HAP-1 (cell line): ENCODE measurements around the gene EPHA3.

Source experiments
- DNase-seq, 2 experiments: peaks; one replicate each; pipeline ENCODE4 v3.0.0-alpha.2; 2016 to 2020; ENCODE audit warnings: low spot score in 2 of 2
- H3K27me3 ChIP-seq: fragments of 250-450 bp; sonication (Bioruptor Pico); 2 replicates; pipeline ENCODE4 v1.5.1; 2020; ENCODE audit warnings: low read depth, mild to moderate bottlenecking, moderate library complexity
- H3K36me3 ChIP-seq: fragments of 250-450 bp; sonication (Bioruptor Pico); replicated peaks from 2 replicates; pipeline ENCODE4 v1.5.1; 2020; ENCODE audit warnings: mild to moderate bottlenecking
- H3K4me1 ChIP-seq: fragments of 250-450 bp; sonication (Bioruptor Pico); 2 replicates; pipeline ENCODE4 v1.5.1; 2020; ENCODE audit warnings: mild to moderate bottlenecking
- H3K4me3 ChIP-seq: fragments of 250-450 bp; sonication (Bioruptor Pico); 2 replicates; pipeline ENCODE4 v1.5.1; 2020; ENCODE audit warnings: mild to moderate bottlenecking, moderate library complexity
- H3K9me3 ChIP-seq: fragments of 250-450 bp; sonication (Bioruptor Pico); 2 replicates; pipeline ENCODE4 v1.5.1; 2020; ENCODE audit warnings: mild to moderate bottlenecking, moderate library complexity
- in situ Hi-C: fragments of 300-500 bp; cut with MboI; formaldehyde crosslinking; loops from 3 replicates; pipeline ENCODE4 v1.14.3; 2020; ENCODE audit warnings: low sequenced_read_pairs, inconsistent platforms, mixed read lengths

Gene EPHA3

DNA sequence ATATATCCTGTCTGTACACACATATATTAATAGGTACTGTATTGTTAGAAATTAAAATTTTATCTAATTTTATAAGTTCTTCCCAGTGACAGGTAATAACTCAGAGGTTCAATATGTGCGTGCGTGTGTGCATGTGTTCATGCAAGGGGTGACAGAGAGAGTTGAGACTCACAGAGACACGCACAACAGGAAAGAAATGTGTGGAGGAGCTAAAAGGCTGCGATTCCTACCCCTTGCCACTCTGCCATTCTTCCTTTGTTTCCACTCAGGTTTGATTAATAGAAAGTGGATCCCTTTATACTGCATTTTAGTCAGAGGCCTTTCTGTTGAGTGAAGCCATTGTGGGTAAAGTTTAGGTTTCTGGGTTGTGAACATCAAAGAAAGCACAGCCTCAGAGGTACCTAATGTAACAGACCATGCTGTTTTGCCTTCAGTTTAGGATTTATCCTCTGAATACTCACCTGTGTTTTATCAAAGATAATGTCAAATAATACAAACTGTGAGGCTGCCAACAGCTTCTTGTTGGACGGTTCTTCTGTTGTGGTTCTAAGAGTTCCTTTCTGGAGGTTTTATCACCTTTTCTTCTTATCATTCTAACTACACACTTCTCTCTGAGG, 182.3 kb downstream of the EPHA3 start:
- H3K27me3 ChIP-seq = no peaks in the 10 kb centered on the region
- in situ Hi-C loops = no loop called here
- no peaks in the 10 kb centered on the region for H3K4me1 ChIP-seq
- H3K9me3 ChIP-seq = no peaks in the 10 kb centered on the region
- no peak overlapping the region for H3K4me3 ChIP-seq
- H3K36me3 ChIP-seq = no peaks in the 10 kb centered on the region
- no peak for DNase-seq

DNA sequence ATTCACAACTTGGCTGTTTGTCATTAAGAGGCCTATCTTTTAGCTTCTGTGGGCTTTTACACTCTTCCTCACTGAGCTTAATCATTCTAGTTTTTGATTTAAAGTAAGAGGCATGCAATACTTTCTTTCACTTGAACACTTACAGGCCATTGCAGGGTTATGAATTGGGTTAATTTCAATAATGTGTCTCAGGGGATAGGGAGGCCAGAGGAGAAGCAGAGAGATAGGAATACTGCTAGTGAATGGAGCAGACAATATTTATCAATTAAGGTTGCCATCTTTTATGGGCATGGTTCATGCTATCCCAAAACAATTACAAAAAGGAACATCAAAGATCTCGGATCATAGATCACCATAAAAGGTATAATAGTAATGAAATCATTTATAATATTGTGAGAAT, 189.8 kb downstream of the EPHA3 start:
- in situ Hi-C loops = no loop called here
- no peaks in the 10 kb centered on the region for H3K27me3 ChIP-seq

DNA sequence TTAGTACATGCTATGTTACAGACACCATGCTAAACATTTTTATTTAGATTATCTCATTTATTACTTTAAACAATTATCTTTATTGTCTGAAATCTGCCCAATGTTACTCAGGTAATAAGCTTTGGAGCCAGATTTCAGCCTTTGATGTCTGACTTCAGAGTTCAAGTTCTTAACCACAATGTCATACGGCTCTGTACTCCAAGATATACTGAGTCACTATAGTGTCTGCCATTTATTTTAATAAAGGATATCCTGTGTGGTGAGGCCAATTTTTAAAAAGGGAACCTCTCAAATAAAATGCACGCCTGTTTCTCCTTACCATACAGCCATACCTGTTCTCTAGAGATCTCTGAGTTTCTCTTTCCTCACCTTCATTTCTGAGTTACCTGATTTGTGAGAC, 193.1 kb downstream of the EPHA3 start:
- Histone ChIP-seq H3K4me3 (no peak overlapping the region), H3K27me3 (no peaks in the 10 kb centered on the region), H3K4me1 (no peaks in the 10 kb centered on the region), H3K36me3 (no peaks in the 10 kb centered on the region), H3K9me3 (no peaks in the 10 kb centered on the region)
- no peak for DNase-seq
- in situ Hi-C loops = no loop called here

More for the DNA sequence above, 189.8 kb downstream of the EPHA3 start:
- no peaks in the 10 kb centered on the region for H3K4me1 ChIP-seq
- H3K4me3 ChIP-seq = no peak overlapping the region
- no peak for DNase-seq
- H3K36me3 ChIP-seq = no peaks in the 10 kb centered on the region
- H3K9me3 ChIP-seq = no peaks in the 10 kb centered on the region

DNA sequence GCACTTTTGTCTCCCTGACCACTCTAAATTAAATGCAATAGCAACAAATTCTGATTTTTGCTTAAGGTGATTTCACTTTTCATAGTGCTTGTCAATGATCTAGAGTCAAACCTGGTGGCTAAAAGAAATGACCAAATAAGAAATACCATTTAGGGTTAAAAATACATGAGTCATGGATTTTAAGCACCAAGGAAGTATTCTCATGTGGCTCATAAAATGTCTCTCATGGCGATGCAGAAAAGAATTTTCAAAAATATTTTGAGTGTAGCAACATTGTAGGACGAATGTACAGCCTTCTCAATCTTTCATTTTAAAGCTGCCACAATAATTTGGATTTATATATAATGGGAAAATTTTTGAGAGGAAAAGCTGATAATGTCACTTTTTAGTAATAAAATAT, 193.6 kb downstream of the EPHA3 start:
- Histone ChIP-seq H3K27me3 (no peaks in the 10 kb centered on the region), H3K9me3 (no peaks in the 10 kb centered on the region), H3K4me3 (no peak overlapping the region), H3K4me1 (no peaks in the 10 kb centered on the region), H3K36me3 (no peaks in the 10 kb centered on the region)
- in situ Hi-C loops = no loop called here
- DNase-seq = no peak

DNA sequence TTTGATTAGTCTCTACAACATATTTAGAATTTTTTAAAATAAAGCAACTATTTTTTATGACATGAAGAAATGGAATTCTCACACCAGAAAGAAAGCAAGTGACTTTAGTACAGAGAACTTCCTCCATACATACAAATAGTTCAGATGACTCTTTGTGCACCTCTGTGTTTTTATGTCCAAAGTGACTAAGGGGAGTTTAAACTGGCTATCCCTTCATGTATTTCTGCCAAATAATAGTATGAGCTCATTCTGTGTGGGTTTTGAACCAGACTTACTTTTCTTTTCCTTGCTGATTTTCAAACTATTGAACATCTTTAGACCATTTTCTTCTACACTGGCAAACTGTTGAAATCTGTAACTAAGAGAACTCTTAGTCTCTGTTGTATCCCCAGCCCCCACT, 196.3 kb downstream of the EPHA3 start:
- in situ Hi-C loops = no loop called here
- no peaks in the 10 kb centered on the region for H3K36me3 ChIP-seq
- H3K4me1 ChIP-seq = no peaks in the 10 kb centered on the region
- H3K9me3 ChIP-seq = no peaks in the 10 kb centered on the region
- DNase-seq = no peak
- H3K4me3 ChIP-seq = no peak overlapping the region
- no peaks in the 10 kb centered on the region for H3K27me3 ChIP-seq

DNA sequence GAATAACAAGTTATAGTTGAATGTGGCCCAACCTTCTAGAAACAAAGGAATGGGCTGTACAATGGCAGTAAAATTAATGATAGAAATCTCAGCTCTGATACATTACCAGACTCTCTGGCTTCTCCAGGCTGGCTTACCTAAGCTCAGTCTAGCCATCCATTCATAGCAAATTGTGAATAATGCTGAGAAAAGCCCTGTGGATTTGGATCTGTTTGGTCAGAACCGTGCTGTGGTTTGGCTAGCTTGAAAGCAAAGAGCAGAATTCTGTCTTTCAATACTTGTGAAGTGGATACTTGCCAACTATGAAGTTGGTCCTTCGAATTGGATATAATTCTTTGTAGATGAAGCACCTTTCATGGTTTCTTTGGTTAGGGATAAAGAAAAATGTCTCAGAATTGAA, 199.1 kb downstream of the EPHA3 start:
- no peaks in the 10 kb centered on the region for H3K27me3 ChIP-seq

DNA sequence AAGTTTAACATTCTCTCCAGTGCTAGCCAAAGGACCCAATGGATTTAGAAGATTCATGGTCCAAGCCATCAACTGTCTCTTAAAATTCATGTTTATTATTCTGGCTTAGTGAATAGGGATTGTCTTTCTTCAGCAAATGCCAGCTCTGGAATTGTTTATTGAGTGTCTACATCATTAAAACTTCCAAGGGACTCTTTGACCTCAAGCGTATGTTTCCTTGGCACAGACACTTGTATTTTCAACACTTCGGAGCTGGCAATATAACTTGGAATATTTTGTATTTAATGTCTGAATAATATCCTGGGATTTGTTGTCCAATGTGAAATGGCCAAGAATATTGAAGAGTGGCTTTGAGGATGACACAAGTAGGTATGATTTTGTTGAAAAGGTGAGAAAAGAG, 204.2 kb downstream of the EPHA3 start:
- Histone ChIP-seq H3K36me3 (no peaks in the 10 kb centered on the region), H3K27me3 (no peaks in the 10 kb centered on the region), H3K9me3 (no peaks in the 10 kb centered on the region), H3K4me3 (no peak overlapping the region), H3K4me1 (no peaks in the 10 kb centered on the region)
- DNase-seq = no peak
- in situ Hi-C loops = no loop called here

More for the DNA sequence above, 199.1 kb downstream of the EPHA3 start:
- Histone ChIP-seq H3K4me3 (no peak overlapping the region), H3K36me3 (no peaks in the 10 kb centered on the region), H3K4me1 (no peaks in the 10 kb centered on the region), H3K9me3 (no peaks in the 10 kb centered on the region)
- in situ Hi-C loops = no loop called here
- no peak for DNase-seq

DNA sequence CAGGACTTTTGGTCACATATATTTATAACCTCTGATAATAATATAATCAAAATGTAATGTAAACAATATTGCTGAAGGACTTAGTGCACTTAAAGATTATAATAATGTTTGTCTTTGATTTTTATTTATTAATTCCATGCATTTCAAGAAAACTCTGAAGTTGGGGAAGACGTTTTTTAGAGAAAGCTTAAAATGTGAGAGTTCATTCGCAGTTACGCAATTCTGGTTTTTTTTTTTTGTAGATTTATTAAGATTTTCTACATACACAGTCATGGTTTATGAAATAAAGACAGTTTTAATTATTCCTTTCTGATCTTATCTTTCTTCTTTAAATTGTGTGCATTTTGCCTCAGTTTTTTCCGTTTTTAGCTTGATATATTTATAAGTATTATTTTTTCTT, 204.7 kb downstream of the EPHA3 start:
- in situ Hi-C loops = no loop called here
- H3K4me3 ChIP-seq = no peak overlapping the region
- no peak for DNase-seq
- H3K27me3 ChIP-seq = no peaks in the 10 kb centered on the region
- no peaks in the 10 kb centered on the region for H3K4me1 ChIP-seq
- H3K9me3 ChIP-seq = no peaks in the 10 kb centered on the region
- no peaks in the 10 kb centered on the region for H3K36me3 ChIP-seq

DNA sequence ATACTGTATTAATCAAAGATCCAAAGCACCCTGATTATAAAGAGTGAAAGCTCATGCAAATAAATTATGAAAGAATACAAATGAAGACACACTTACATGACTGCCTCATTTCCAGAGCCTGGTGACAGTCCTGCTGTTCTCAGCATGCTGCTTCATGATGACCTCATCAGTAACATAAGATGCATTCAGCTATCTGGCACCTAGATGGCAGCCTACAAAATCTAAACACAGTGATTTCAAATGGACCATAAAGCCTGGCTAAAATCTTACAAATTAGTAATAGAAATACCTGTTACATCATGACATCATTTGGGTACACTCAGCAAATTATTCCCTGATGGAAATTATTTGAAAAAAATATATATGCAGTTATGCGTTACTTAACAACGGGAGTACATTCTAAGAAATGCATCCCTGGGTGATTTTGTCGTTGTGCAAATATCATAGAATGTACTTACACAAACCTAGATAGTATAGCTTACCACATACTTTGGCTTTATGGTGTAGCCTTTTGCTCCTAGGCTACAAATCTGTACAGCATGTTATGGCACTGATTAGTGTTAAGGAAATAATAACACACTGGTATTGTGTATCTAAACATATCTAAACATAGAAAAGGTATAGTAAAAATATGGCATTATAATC, 207.2 kb downstream of the EPHA3 start:
- Histone ChIP-seq H3K4me3 (no peak overlapping the region), H3K36me3 (no peaks in the 10 kb centered on the region), H3K27me3 (no peaks in the 10 kb centered on the region), H3K9me3 (no peaks in the 10 kb centered on the region), H3K4me1 (no peaks in the 10 kb centered on the region)
- in situ Hi-C loops = no loop called here
- DNase-seq = peak; percentile 22 to 36

DNA sequence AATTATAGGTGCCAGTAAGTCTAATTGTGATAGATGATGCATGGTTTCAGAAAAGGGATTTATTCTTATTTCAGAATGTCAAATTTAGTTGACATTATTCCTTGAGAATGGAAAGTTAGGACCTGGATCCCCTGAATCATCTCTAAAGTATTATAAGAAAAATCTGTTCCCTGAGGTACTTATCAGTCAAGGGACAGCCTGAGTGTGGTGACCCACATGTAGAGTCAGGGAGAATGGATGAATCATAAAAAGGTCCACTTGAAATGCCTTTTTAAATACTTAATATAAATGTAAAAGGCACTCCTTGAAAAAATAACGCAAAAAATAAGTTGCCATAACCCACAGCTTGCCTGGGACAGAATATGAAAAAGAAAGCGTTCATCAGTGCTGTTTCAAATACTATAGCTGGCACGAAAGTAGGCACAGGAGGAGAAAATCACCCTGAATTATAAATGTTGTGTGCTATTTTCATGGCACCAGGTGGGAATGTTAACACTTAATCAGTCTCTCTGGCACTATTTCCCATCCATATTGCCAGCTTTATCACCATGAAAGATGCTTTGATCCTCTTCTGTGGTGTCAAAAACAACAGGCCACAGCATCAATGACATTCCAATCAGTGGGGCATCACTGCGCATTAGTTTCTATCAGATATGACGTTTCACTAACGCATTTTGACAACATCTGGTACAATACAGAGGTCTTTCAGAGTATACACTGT, 208.5 kb downstream of the EPHA3 start:
- in situ Hi-C loops = no loop called here
- no peaks in the 10 kb centered on the region for H3K27me3 ChIP-seq
- H3K9me3 ChIP-seq = no peaks in the 10 kb centered on the region
- H3K4me3 ChIP-seq = no peak overlapping the region
- no peaks in the 10 kb centered on the region for H3K36me3 ChIP-seq
- no peak for DNase-seq
- no peaks in the 10 kb centered on the region for H3K4me1 ChIP-seq

DNA sequence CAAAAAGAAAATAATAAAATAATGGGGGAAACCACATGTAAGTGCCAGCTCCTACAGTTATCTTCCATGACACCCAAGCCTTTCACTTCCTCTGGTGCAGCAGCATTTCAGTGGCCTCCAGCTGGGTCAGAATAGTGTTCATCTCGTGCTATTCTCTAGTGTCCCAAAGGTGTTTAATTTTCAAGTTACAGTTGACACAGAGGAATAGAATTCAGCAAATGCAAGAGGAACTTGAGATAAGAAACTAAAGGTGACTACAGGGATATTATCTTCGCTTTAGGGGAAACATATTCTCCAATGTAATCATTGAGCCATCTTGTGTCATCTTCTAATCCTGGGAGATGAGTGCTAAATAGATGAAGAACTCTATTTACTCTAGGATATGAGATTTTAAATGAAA, 212.8 kb downstream of the EPHA3 start:
- Histone ChIP-seq H3K9me3 (no peaks in the 10 kb centered on the region), H3K27me3 (no peaks in the 10 kb centered on the region), H3K4me1 (peaks cover 3% of the 10 kb centered on the region; the same call in 1 of the 2 replicates), H3K36me3 (no peaks in the 10 kb centered on the region), H3K4me3 (no peak overlapping the region)
- DNase-seq = no peak
- in situ Hi-C loops = no loop called here

DNA sequence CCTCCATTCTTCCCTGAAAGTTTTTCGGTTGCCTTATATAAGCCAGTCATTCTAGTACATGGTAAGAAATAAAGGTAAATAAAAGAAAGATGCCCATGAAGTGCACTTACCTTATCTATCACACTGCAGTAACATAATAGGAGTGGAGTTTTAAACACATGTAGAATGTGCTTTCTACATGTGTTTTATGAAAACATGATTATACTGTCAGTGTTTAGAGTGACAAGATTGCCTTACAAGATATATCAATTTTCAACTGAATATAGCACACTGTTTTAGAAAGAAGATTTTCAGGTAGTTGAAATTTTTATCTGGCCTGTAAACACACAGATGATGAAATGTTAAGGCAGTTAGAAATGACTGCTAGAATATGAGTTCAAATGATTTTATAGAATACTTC, 219.6 kb downstream of the EPHA3 start:
- H3K27me3 ChIP-seq = no peaks in the 10 kb centered on the region
- DNase-seq = no peak
- peaks cover 9% of the 10 kb centered on the region for H3K4me1 ChIP-seq
- H3K9me3 ChIP-seq = no peaks in the 10 kb centered on the region
- no peaks in the 10 kb centered on the region for H3K36me3 ChIP-seq
- in situ Hi-C loops = no loop called here
- H3K4me3 ChIP-seq = no peak overlapping the region

DNA sequence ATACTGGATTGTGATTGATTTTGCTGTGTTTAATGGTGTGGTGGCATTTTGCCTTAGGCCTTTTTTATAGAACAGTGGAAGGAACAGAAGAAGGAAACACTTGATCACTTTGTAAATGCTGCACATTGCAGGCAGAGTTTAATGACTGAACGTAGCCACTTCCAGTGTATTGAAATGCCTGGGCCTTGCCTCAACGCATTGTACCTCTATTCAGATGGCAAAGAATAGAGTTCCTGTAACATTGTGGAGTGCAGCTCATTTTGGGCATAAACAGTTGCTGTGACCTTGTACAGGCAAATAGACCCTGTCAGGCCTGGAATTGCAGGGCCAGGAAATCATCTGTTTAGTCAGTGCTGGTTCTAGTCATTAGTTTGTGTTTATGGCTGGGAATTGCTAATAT, 225.0 kb downstream of the EPHA3 start:
- Histone ChIP-seq H3K27me3 (no peaks in the 10 kb centered on the region), H3K4me1 (peaks cover 27% of the 10 kb centered on the region), H3K36me3 (no peaks in the 10 kb centered on the region), H3K9me3 (no peaks in the 10 kb centered on the region), H3K4me3 (no peak overlapping the region)
- in situ Hi-C loops = no loop called here
- peak; percentile 77 to 96 for DNase-seq

DNA sequence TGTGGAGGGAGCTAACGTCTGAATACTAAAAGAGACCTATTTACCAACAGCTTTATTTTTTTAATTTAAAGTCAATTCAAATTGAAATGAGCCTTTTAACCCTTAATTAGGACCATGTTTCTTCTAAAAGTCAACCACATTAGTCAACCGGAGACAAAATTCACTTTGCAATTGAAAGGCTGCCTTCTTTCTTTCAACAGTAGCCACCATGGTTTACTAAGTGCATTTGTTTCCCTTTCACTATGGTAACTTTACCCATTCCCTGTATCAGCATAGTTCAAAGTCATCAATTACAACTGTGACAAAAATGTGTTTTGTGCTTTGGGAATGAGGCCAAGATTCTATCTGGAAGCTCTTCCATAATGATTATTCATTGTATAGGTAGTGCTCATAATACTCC, 225.4 kb downstream of the EPHA3 start:
- H3K4me3 ChIP-seq = no peak overlapping the region
- no peaks in the 10 kb centered on the region for H3K27me3 ChIP-seq
- H3K36me3 ChIP-seq = no peaks in the 10 kb centered on the region
- H3K9me3 ChIP-seq = no peaks in the 10 kb centered on the region
- peak; percentile 14 to 91 for DNase-seq
- in situ Hi-C loops = no loop called here
- H3K4me1 ChIP-seq = peaks cover 27% of the 10 kb centered on the region
